DOHH2 (cell line): Measurements from ENCODE around the gene SHQ1.
A peak's percentile ranks its signal among the peaks of the same experiment; 100 is the strongest.

Source experiments
- H3F3A ChIP-seq: fragments of 200-600 bp; sonication (generic), shearing (Covaris generic); 2 replicates; pipeline ENCODE4 v1.6.0; 2016; ENCODE audit warnings: antibody characterized with exemption, mild to moderate bottlenecking; ENCODE audit not compliant: control insufficient read depth, insufficient read depth
- H3K27ac ChIP-seq: fragments of 200-600 bp; sonication (generic); 2 replicates; pipeline ENCODE4 v1.5.1; 2014; ENCODE audit warnings: low read depth, mild to moderate bottlenecking, low read length, moderate library complexity
- H3K27me3 ChIP-seq: fragments of 200-600 bp; sonication (generic); 2 replicates; pipeline ENCODE4 v1.6.1; 2014; ENCODE audit warnings: mild to moderate bottlenecking, low read length, mixed read lengths; ENCODE audit not compliant: control insufficient read depth
- H3K36me3 ChIP-seq: fragments of 200-600 bp; sonication (generic); 2 replicates; pipeline ENCODE4 v1.6.1; 2014; ENCODE audit warnings: mild to moderate bottlenecking, low read length, moderate library complexity, mixed read lengths; ENCODE audit not compliant: control insufficient read depth
- H3K4me1 ChIP-seq: fragments of 200-600 bp; sonication (generic); 2 replicates; pipeline ENCODE4 v1.6.1; 2014; ENCODE audit warnings: mild to moderate bottlenecking, low read length, mixed read lengths; ENCODE audit not compliant: control insufficient read depth
- H3K4me2 ChIP-seq: fragments of 200-600 bp; sonication (generic); 2 replicates; pipeline ENCODE4 v1.6.0; 2014; ENCODE audit warnings: mild to moderate bottlenecking, low read length, moderate library complexity
- H3K4me3 ChIP-seq: fragments of 200-600 bp; sonication (generic); 2 replicates; pipeline ENCODE4 v1.5.1; 2014; ENCODE audit warnings: mild to moderate bottlenecking, low read length, mixed read lengths
- H3K79me2 ChIP-seq: fragments of 200-600 bp; sonication (generic); 2 replicates; pipeline ENCODE4 v1.6.1; 2014; ENCODE audit warnings: mild to moderate bottlenecking, low read length, mixed read lengths; ENCODE audit not compliant: control insufficient read depth
- H3K9me2 ChIP-seq: fragments of 200-600 bp; sonication (generic); replicated peaks from 2 replicates; pipeline ENCODE4 v1.6.1; 2014; ENCODE audit warnings: mild to moderate bottlenecking, low read length, mixed read lengths; ENCODE audit not compliant: control insufficient read depth
- H3K9me3 ChIP-seq: fragments of 200-600 bp; sonication (generic); 2 replicates; pipeline ENCODE4 v1.6.1; 2014; ENCODE audit warnings: antibody characterized with exemption, low read length, mixed read lengths; ENCODE audit not compliant: control insufficient read depth, insufficient read depth
- H4K20me1 ChIP-seq: fragments of 200-600 bp; sonication (generic); 2 replicates; pipeline ENCODE4 v1.6.0; 2014; ENCODE audit warnings: low read depth, mild to moderate bottlenecking, antibody characterized with exemption, low read length, moderate library complexity; ENCODE audit not compliant: control insufficient read depth, insufficient read depth
- CTCF ChIP-seq: fragments of 200-600 bp; sonication (generic); IDR thresholded peaks from one replicate; pipeline ENCODE4 v1.5.1; 2014; ENCODE audit warnings: antibody characterized with exemption, mild to moderate bottlenecking, low read depth, low read length; ENCODE audit not compliant: poor library complexity, severe bottlenecking
- EZH2phosphoT487 ChIP-seq: fragments of 200-600 bp; sonication (generic); IDR thresholded peaks from 2 replicates; pipeline ENCODE4 v1.6.1; 2017; ENCODE audit warnings: borderline replicate concordance, mild to moderate bottlenecking, antibody characterized with exemption, low read length, moderate library complexity, mixed read lengths

Gene SHQ1

GRCh38 chr3:72860053-72860452 is 11.8 kb upstream of the SHQ1 start:
- Histone ChIP-seq H3K4me2 (no peak overlapping the region), H3K4me3 (no peak overlapping the region), H3K4me1 (no peaks in the 10 kb centered on the region), H3K9me2 (no peaks in the 10 kb centered on the region), H3K36me3 (no peaks in the 10 kb centered on the region), H3K9me3 (no peaks in the 10 kb centered on the region), H3K79me2 (no peaks in the 10 kb centered on the region), H3F3A (no peaks in the 10 kb centered on the region), H3K27me3 (peaks cover 6% of the 10 kb centered on the region), H3K27ac (no peak overlapping the region), H4K20me1 (no peaks in the 10 kb centered on the region)
- no peak for TF ChIP-seq EZH2phosphoT487
- no peak for TF ChIP-seq CTCF

- H3F3A ChIP-seq: 0 out of 2 replicates have a peak, but pooled peaks cover 3% of the 10 kb centered on the region
- H3K9me2 ChIP-seq: no peaks in the 10 kb centered on the region
- TF ChIP-seq CTCF (no peak), EZH2phosphoT487 (no peak)
- H3K4me3 ChIP-seq: no peak overlapping the region
- H3K27ac ChIP-seq: no peak overlapping the region
- no peaks in the 10 kb centered on the region for H3K9me3 ChIP-seq
- no peaks in the 10 kb centered on the region for H3K4me1 ChIP-seq
- no peak overlapping the region for H3K4me2 ChIP-seq
- no peaks in the 10 kb centered on the region for H3K79me2 ChIP-seq
- peaks cover 10% of the 10 kb centered on the region for H3K27me3 ChIP-seq
- H3K36me3 ChIP-seq: no peaks in the 10 kb centered on the region
- H4K20me1 ChIP-seq: no peaks in the 10 kb centered on the region
Measured at GRCh38 chr3:72855001-72855400, 6.8 kb upstream of the SHQ1 start.

GRCh38 chr3:72848703-72849081 is 447 bp upstream of the SHQ1 start:
- no peaks in the 10 kb centered on the region for H3K9me3 ChIP-seq
- H3F3A ChIP-seq: 0 out of 2 replicates have a peak, but pooled peaks cover 3% of the 10 kb centered on the region
- H3K27ac ChIP-seq: peak overlapping the region; percentile 47
- peaks cover 41% of the 10 kb centered on the region for H3K4me1 ChIP-seq
- H3K9me2 ChIP-seq: no peaks in the 10 kb centered on the region
- H3K4me2 ChIP-seq: peak overlapping the region; percentile 83
- H3K36me3 ChIP-seq: peaks cover 6% of the 10 kb centered on the region; the same call in 1 of the 2 replicates
- peaks cover 5% of the 10 kb centered on the region; the same call in 1 of the 2 replicates for H4K20me1 ChIP-seq
- H3K27me3 ChIP-seq: no peaks in the 10 kb centered on the region
- peak overlapping the region; percentile 85 for H3K4me3 ChIP-seq
- H3K79me2 ChIP-seq: peaks cover 45% of the 10 kb centered on the region
- TF ChIP-seq EZH2phosphoT487 (no peak), CTCF (no peak)
